Ovary (tissue), 3 donors: ENCODE measurements around the gene POR.

Source experiments
- CTCF ChIP-seq, 3 donors: fragments of 450-650 bp in 2 of 3; fragments of 200-600 bp in 1 of 3; IDR thresholded peaks; one replicate each; pipeline versions ENCODE4 v1.5.1 to v1.8.0; 2016 to 2022; ENCODE audit warnings: antibody characterized with exemption in 3 of 3, mild to moderate bottlenecking in 1 of 3
- POLR2A ChIP-seq: fragments of 450-650 bp; IDR thresholded peaks from one replicate; pipeline ENCODE4 v1.6.1; 2017; ENCODE audit warnings: antibody characterized with exemption, mild to moderate bottlenecking, moderate library complexity
- donor health status: DM: no; HTN: no; CAD: no.

DNA sequence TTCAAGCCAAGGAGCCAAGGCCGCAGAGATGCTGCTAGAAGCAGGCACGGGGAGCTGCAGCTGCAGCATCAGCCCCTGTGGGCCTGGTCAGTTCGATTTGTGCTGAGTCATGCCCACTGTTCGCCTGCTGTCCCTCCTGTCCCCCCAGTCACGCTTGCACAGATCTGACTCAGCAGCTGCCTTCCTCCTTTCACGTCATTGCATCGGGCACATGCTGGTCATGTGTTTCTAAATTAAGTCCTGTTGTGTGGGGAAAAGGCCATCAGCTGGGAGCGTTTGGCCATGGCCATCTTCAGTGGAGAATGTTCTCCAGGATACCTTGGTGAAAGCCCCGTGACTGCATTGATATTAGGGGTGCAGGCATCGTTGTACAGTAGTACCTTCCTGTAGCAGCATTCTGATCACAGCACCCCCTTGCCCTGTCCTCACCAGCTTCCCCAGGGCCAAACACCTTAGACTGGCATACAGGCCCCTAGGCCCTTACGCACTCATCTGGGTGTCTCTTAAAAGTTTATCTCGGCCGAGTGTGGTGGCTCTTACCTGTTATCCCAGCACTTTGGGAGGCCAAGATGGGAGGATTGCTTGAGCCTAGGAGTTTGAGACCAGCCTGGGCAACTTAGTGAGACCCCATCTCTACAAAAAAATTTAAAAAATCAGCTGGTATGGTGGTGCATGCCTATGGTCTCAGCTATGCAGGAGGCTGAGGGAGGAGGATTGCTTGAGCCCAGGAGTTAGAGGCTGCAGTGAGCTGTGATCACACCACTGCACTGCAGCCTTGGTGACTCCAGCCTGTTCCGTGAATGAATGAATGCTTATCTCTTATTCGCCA is 23.2 kb downstream of the POR start:
- TF ChIP-seq CTCF (IDR thresholded peaks at IDR 0.05), result no peak
- no peak for TF ChIP-seq POLR2A
